AG04450 (cell line): ENCODE measurements around the gene SPANXA1. TPM values are rescaled to one million over a fixed set of nuclear protein-coding genes. Genes with fewer than 3 reads are reported as not detected.
"Not testable (repeated sequence)": the region's sequence is repeated elsewhere in the genome, so short reads cannot be mapped to it uniquely, and the experiment has no call there.

Experiments used
- CTCF ChIA-PET: fragments of 300-600, 350-600 bp; formaldehyde crosslinking; extraction: SDS; loops from one replicate; lab custom pipeline; 2022; ENCODE audit warnings: antibody characterized with exemption, inconsistent platforms; lab: Charles Lee
- POLR2A ChIA-PET: fragments of 350-600 bp; formaldehyde crosslinking; extraction: SDS; loops from one replicate; lab custom pipeline; 2021; ENCODE audit warnings: antibody characterized with exemption, inconsistent platforms; lab: Yijun Ruan, JAX
- DNase-seq: peaks from one replicate; pipeline ENCODE4 v3.0.0-alpha.2; 2011; ENCODE audit warnings: low read depth, low spot score
- H3K27ac ChIP-seq: one replicate; pipeline ENCODE4 v1.5.1; 2012; ENCODE audit warnings: low read depth, low read length, control low read depth
- H3K27me3 ChIP-seq: one replicate; pipeline ENCODE4 v1.6.0; 2012; ENCODE audit warnings: low read length; ENCODE audit not compliant: control insufficient read depth, insufficient read depth
- H3K4me3 ChIP-seq: 2 replicates; pipeline ENCODE4 v1.5.1; 2011; ENCODE audit warnings: mild to moderate bottlenecking, low read depth, low read length, control low read depth
- H3K9me3 ChIP-seq: 2 replicates; pipeline ENCODE4 v1.5.1; 2012; ENCODE audit warnings: low read length; ENCODE audit not compliant: control insufficient read depth, insufficient read depth
- polyA minus RNA-seq: library from RNA; depleted of rRNA, polyadenylated mRNA; stranded (reverse); fragments of >200 nt; gene quantifications from 2 replicates; pipeline ENCODE4 v1.2.3, GENCODE V29; 2011; rRNA and poly(A)+ RNA removed
- polyA plus RNA-seq: library from polyadenylated mRNA; depleted of rRNA; stranded (reverse); fragments of >200 nt; gene quantifications from 2 replicates; pipeline ENCODE4 v1.2.3, GENCODE V29; 2011; rRNA removed
- TF ChIP-seq, protein P1 (sequence below): IDR thresholded peaks from 2 replicates; pipeline ENCODE4 v1.5.1; 2011; ENCODE audit warnings: low read depth, low read length, control low read depth, inconsistent platforms

The SPANXA1 gene
- not detected in 2 replicates for polyA plus RNA-seq
- polyA minus RNA-seq = not detected in 2 replicates

DNA sequence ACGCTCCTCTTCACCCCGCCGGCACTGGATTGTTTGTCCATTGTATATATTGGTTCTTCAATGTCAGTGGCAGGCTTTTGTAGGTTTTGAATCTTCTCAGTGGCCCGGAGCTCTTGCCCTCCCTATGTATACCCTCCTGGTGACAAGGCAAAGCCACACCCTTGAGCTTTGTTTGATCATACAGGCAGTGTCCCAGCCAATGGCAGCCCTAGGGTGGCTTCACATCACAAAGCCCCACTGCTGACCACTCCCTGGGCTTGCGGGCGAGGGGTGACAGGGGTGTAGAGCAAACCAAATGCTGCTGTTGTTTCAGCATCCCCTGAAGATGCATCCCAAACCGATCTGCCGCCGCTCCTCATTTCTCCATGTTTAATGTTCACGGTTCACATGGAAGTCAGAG lies at the start of gene SPANXA1:
Gene SPANXA1 (minus strand): TSS at position 101 of the 400 bp plus-strand sequence. CDS start 60 bp downstream, at position 41.
- H3K27me3 ChIP-seq, H3K27ac ChIP-seq, POLR2A ChIA-PET, H3K4me3 ChIP-seq, DNase-seq, H3K9me3 ChIP-seq, CTCF ChIA-PET: not testable (repeated sequence)

DNA sequence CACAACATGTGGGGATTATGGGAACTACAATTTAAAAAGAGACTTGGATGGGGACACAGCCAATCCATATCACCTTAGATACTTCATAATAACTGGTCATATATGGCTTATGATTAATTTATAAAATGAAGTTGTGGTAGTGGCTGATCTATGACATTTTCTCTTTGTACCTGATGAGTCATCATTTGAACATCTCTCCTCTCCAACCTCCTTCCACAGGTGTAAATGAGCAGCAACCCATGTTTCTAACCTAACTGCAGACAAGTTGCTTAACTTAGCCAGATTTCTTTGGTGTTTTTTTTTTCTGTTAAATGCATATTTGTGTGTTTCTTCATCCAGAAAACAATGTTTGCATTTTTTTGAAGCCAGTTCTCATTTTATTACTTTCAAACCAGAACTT lies 47.6 kb upstream of the SPANXA1 start:
- ChIA-PET POLR2A (no interaction called here), CTCF (no interaction called here)
- H3K27ac ChIP-seq = no peak overlapping the region
- H3K27me3 ChIP-seq = no peaks in the 10 kb centered on the region
- H3K4me3 ChIP-seq = no peak overlapping the region
- no peak for DNase-seq
- TF ChIP-seq, protein P1, sequence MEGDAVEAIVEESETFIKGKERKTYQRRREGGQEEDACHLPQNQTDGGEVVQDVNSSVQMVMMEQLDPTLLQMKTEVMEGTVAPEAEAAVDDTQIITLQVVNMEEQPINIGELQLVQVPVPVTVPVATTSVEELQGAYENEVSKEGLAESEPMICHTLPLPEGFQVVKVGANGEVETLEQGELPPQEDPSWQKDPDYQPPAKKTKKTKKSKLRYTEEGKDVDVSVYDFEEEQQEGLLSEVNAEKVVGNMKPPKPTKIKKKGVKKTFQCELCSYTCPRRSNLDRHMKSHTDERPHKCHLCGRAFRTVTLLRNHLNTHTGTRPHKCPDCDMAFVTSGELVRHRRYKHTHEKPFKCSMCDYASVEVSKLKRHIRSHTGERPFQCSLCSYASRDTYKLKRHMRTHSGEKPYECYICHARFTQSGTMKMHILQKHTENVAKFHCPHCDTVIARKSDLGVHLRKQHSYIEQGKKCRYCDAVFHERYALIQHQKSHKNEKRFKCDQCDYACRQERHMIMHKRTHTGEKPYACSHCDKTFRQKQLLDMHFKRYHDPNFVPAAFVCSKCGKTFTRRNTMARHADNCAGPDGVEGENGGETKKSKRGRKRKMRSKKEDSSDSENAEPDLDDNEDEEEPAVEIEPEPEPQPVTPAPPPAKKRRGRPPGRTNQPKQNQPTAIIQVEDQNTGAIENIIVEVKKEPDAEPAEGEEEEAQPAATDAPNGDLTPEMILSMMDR = no peak
- H3K9me3 ChIP-seq = no peaks in the 10 kb centered on the region

DNA sequence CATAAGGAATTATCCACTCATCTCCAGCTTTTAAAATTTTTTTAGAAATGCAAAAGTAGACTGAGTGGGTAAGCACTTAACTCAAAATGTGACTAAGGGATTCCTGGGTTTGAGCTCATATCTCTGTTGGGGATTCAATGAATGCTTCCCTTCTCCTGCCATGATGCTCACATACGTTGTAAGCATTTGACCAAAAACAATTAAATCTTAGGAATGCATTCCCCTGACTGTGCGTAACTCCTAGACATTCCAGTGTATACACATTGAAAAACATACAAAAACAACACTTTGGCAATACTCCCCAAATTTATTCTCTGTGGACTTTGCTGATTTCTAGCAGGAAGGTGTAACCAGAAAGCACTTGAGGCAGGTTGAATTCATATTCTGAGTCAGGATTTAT lies 34.8 kb upstream of the SPANXA1 start:
- Histone ChIP-seq H3K4me3 (no peak overlapping the region), H3K27ac (no peak overlapping the region), H3K27me3 (no peaks in the 10 kb centered on the region), H3K9me3 (no peaks in the 10 kb centered on the region)
- TF ChIP-seq, protein P1 = no peak
- ChIA-PET POLR2A (no interaction called here), CTCF (no interaction called here)
- DNase-seq = no peak

DNA sequence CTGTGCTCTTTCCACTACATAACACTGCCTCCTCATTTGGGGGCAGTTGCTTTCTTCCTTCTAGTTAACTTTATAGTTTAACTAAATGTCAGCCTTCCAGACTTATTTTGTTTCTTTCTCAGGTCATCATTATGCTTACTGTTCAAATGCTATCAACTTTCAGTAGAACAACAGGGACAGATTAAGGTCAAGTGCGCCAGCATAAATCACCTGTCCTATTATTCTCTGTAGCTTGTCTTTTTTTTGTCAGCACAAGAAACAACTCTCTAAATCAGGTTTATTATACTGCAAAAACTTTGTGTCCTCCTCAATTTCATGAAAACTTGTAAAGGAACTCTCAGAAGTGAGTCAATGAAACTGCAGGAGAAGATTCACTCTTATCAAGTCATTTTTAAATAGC lies 24.6 kb upstream of the SPANXA1 start:
- CTCF ChIA-PET = interaction anchor here (0.6 kb wide), 1 partner anchor 143 kb away, joined by 6 read pairs; no protein-coding TSS in a partner anchor
- Histone ChIP-seq H3K9me3 (no peaks in the 10 kb centered on the region), H3K27ac (no peak overlapping the region), H3K27me3 (no peaks in the 10 kb centered on the region), H3K4me3 (no peak overlapping the region)
- DNase-seq = no peak
- POLR2A ChIA-PET = no interaction called here
- TF ChIP-seq, protein P1 = no peak

- H3K27me3 ChIP-seq, H3K9me3 ChIP-seq, CTCF ChIA-PET, DNase-seq, H3K27ac ChIP-seq, H3K4me3 ChIP-seq, POLR2A ChIA-PET: not testable (repeated sequence)
These were observed 4.9 kb upstream of the SPANXA1 start, which contains the start of gene SPANXA2 for GRCh38 chrX:141589408-141589807. TSS of gene SPANXA2 (plus strand) at chrX:141589708. CDS start at chrX:141589768, 60 bp downstream.

- CTCF ChIA-PET, H3K27me3 ChIP-seq, DNase-seq, H3K27ac ChIP-seq, POLR2A ChIA-PET, H3K4me3 ChIP-seq, H3K9me3 ChIP-seq: not testable (repeated sequence)
These were observed 42.0 kb downstream of the SPANXA1 start for GRCh38 chrX:141542551-141542950.

Other genes starting within 250 kb of the SPANXA1 start
- gene SPANXA2, start 5.0 kb upstream of the SPANXA1 start, polyA plus RNA-seq = not detected in 2 replicates
- not detected in 2 replicates for gene SPANXD, start 114.0 kb upstream of the SPANXA1 start, polyA plus RNA-seq